HG03060 (cell line): ENCODE data around the gene NCR2.

Experiments used
- ATAC-seq: cut with Tn5 transposase; IDR thresholded peaks from one replicate; pipeline ENCODE4 v1.9.1; 2021; ENCODE audit warnings: low read depth, moderate number of reproducible peaks; ENCODE audit not compliant: unreplicated experiment

NCR2 gene

DNA sequence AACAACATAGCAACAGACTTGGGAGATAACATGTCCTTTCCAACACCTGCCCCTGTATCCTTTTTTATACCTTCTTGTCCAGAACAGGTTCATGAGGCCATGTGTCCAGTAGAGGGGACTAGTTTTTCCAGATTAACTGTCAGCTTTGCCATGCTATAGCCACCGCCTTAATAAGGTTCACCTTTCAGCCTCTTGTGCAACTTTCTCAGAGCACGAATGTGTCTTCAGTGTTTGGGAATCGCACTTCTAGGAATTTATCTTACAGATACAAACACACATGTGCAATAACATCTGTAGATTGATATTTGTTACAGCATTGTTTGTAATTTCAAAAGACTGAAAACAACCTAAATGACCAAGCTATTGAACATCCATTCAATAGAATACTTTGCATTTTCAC is 21.4 kb downstream of the NCR2 start:
- ATAC-seq = no peak

DNA sequence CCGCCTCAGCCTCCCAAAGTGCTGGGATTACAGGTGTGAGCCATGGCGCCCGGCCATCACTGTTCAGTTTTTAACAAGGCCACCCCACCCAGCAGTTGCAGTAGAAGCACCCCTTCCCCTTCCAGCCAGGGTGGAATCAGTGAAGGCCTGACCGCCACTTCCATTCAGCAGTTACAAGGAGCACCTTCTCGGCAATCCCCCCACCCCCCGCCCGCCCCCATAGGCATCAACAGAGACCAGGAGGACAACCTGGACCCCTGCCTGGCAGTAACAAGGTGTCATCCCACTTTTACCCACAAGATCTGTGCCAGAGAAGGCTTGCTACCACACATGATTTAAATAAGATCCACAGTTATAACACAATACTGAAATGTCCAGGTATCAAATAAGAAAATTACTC is 23.1 kb downstream of the NCR2 start:
- no peak for ATAC-seq

DNA sequence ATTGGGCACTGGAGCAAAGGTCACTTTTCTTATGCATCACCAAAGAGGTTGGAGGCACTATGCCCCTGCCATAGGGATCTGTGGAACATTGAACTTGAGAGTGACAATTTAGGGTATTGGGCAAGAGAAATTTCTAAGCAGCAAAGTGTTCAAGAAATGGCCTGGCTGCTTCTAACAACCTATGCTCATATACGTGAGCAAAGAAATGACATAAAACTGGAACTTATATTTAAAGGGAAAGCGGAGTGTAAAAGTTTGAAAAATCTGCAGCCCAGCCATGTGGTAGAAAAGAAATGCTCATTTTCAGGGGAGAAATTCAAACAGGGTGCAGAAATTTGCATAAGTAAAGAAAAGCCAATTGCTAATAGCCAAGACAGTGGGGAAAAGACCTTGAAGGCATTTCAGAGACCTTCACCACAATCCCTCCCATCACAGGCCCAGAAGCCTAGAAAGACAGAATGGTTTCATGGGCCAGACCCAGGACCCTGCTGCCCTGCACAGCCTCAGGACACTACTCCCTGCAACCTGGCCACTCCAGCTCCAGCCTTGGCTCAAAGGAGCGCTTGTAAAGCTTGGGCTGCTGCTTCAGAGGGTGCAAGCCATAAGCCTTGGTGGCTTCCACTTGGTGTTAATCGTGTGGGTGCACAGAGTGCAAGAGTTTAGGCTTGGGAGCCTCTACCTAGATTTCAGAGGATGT is 24.4 kb downstream of the NCR2 start:
- no peak for ATAC-seq

DNA sequence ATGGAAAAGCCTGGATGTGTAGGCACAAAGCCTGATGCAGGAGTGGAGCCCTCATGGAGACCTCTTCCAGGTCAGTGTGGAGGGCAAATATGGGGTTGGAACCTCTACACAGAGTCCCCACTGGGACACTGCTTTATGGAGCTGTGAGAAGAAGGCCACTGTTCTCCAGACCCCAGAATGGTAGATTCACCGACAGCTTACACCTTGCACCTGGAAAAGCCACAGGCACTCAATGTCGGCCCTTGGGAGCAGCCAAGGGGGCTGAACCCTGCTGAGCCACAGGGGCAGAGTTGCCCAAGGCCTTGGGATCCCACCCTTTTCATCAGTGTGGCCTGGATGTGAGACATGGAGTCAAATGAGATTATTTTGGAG is 24.9 kb downstream of the NCR2 start:
- ATAC-seq = no peak

DNA sequence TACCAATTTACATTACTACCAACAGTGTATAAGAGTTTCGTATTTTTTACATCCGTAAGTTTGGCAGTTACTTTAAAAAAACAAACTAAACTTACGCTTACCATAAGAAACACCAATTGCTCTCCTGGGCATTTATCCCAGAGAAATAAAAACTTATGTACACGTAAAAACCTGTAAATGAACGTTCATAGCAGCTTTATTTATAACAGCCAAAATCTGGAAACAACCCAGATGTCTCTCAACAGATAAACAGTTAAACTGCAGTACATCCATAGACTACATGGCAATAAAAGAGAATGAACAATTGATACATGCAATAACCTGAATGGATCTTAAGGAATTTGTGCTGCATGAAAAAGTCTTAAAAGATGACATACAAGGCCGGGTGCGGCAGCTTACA is 30.7 kb downstream of the NCR2 start:
- no peak for ATAC-seq

DNA sequence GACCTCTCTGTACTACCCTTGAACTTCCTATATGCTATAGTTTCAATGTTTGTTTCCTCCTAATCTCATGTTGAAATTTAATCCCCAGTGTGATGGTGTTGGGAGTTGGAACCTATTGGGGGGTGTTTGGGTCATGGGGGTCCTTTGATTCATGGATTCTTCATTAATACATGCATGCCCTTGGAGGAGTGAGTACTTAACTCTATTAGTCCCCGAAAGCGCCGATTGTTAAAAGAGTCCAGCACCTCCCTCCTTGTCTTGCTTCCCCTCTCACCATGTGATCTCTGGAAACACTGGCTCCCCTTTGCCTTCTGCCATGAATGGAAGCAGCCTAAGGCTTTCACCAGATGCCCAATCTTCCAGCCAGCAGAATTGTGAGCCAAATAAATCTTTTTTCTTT is 31.7 kb downstream of the NCR2 start:
- ATAC-seq = no peak

DNA sequence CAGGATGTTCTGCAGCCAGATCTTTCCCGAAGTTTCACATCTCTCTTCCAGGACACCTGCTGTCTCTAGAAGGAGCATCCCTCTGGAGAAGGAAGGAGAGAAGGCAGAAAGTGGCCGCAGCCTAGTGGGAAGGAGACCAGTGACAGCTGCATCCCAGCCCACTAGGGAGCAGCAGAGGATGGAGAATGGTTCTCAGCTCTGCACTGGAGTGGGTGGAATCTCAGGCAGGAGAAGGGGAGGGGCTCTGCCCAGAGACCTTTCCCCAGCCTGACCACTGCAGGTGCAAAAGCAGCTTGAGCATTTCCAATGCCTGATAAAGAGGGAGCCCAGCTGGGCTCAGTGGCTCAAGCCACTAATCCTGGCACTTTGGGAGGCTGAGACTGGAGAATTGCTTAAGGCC is 32.3 kb downstream of the NCR2 start:
- ATAC-seq = no peak

DNA sequence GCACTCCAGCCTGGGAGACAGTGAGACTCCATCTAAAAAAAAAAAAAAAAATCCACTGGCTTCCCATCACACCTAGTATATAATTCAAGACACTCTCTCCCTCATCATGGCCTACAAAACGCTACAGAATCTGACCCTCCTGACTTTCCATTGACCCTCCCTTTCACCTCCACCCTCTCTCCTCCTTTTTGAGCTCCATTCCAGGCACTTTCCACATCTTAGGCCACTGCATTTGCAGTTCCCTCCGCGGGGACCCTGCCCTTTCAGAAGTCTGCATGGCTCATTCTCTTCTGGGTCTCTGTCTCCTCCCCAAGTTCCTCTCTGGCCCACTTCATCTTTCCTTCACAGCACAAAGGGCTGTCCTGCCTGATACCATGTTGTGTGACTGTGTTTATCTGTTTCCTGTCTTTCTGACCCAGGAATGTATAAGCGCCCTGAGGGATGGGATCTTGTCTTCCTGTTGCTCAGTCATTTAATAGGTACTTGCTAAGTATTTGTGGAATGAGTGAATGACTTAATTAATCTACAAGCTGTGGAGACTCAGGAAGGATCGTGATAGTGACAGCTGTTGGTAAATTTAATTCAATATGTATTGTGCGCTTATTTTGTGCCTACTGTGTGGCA is 35.2 kb downstream of the NCR2 start:
- no peak for ATAC-seq

DNA sequence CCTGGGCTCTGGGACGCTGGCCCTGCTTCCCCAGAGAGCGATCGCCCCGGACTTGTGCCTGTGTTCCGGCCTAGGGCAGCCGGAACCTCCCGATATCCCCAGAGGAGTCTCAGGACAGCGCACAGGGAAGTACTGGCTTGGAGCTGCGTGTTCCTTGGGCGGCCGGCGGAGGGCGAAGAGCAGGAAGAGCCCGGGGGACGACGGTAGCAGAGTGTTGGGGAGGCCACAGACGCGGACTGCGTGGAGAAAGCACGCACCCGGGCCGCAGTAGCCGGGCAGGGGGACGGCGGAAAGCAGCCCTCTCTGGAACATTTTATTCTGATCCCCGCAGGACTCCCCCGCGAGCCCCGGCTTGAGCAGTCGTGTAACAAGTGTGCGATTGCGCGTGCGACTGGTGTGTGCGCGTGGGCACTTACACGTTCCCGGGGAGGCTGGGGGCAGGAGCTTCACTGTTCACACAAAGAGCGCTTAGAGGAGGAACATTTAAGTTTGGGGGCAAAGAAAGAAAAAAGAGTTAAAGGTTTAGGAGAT is 36.1 kb downstream of the NCR2 start:
- no peak for ATAC-seq

DNA sequence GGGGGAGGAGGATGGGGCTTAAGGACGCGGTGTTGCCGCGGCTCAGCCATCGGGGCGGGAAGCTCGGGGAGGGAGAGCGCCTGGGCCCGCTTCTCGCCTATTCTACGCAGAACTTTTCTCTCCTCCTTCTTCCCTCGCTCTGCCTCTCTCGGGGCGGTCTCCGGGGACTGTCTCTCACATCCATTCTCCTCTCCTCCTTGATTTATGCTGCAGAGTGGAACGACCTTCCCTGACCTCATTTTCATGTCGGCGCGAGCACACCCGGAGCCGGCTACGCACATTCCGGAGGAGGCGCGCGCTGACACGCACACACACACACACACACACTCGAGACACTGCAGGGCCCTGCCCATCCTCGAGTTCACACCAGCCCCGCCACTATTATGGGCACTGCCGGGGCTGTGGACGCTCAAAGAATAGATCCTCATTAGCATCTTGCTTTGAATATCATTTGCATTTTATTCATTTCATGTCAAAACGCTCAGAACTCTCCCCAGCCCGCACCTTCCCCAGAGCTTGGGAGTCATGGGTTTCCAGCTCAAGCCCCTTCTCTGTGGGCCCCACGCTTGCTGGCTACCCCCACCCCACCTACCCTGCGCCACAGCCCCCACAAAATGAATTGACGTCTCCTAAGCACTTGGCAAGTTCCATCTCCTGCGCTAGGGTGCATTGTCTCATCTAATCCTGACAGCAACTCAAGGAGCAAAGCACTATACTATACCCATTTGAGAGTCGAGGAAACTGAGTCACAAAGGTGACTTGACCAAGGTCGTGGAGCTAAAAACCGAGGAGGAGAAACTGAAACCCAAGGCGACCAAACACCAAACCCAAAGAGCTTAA is 36.8 kb downstream of the NCR2 start:
- ATAC-seq = no peak

DNA sequence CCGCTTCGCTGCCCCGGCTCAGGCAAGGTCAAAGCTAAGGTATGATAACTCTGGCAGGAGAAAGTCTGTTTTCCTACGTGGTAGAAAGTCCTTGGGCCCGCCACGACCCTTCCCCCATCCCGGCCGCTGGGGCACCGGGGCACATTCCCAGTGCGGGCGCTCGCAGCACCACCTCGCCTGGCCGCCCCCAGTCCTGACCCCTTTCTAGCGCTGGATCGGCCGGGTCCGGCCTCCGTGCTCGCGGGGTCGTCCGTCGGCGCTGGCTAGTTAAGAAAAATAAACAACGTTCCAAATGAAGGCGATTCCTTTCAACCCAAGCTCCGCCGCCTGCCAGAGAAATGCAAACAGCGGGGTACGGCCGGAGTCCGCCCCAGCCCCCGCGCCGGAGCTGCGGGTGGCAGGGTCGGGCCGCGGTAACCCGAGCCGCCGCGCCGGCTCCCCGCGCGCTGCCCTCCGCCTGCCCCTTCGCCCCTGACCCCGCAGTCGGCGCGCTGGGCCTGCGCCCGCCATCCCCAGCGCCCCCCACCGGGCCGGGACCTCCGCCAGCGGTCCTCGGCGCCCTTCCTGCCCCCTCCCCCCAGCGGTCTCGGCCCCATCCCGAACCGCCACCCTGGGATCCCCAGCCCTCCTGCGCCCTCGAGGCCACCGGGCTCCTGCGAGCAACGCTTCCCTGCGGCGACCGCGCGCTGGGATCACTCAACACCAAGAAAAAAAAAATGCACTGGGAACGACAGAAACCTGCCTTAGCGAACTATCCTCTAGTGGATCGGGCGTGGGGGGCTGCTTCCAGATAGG is 37.6 kb downstream of the NCR2 start:
- ATAC-seq = no peak

DNA sequence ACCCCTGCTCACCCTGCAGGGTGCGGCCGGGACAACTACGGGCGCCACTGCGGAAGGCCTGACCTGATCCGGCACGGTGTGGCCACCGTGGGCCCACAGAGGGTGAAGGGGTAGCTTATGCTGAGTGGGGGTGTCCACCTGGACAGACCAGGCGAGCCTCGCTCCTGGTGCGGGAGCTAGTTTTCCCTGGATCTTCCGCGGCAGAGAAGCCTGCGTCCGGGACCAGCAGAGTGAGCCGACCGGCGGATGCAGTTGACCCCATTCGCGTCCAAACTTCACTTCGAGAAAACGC is 38.2 kb downstream of the NCR2 start:
- no peak for ATAC-seq

DNA sequence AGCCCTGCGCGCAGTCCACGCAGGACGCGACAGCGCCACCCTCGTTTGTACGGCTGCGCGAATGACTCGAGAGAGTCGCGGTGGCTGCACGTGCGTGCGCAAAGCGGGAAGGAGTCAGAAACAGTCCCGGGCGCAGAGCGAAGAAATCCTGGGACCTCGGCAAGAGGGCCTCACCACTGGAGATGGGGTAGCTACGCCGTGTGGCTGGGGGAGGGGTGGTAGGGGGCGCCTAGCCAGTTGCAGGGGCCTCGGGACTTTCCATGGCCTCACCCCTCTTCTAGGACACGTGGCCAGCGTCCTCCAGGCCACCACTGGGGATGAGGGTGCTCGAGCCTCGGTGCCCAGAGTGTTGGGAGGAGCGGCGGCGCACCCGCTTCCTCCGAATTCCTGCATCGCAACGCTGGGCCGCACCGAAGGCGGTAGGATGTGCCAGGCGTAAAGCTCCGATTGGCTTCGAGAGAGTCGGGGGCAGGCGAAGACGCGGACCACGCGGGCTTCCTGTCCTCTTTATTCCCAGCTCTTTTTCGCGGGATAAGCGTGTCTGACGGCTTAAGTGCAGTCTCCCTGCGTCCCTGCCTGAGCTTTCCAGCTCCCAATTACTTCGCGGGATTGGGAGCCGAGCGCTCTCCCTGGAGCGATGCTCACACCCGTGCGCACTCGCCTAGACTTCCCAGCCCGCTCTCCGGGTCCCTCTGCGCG is 38.7 kb downstream of the NCR2 start:
- ATAC-seq = no peak

DNA sequence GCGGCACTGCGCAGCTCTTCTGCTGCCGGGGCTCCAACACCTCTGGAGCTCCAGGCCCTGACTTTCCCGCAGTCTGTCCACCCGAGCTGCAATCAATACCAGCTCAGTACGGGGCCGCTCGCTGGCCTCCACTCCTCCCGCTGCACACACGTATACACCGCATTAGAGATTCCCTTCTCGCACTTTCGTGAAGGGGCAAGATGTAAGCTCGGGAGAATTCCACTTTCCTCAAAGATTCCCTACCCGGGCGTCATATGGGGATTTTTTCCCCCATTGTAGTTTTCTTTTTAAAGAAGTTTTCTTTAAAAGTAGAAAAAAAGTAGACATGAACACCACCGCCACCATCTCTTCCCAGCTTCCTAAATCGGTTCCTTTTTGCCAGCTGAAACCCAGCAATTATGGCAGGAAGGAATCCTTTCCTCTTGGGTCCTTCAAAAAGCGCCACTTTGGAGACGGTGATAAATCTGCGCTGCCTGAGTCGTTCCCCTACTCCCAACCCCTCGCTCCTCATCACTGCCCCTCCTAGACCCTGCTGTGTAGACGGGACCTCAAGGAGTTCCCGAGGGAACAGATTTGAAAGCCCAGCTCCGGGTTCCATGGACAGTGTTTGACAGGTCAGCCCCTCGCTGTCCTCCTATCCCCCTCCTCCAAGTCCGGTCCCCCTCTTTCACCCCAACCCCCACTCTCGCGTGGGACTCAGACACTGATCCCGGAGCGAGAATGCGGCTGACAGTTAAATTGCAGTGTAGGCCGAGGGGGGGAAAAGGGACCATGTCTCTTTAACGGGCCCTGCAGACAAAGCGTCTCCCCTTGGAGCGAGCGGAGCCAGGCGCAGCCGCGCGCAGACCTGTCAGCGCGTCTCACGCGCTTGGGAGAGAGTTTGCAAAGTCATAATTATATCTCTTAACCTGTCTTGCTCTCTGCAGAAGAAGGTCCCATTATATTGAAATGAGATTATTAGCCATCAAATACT is 39.5 kb downstream of the NCR2 start:
- ATAC-seq = no peak

DNA sequence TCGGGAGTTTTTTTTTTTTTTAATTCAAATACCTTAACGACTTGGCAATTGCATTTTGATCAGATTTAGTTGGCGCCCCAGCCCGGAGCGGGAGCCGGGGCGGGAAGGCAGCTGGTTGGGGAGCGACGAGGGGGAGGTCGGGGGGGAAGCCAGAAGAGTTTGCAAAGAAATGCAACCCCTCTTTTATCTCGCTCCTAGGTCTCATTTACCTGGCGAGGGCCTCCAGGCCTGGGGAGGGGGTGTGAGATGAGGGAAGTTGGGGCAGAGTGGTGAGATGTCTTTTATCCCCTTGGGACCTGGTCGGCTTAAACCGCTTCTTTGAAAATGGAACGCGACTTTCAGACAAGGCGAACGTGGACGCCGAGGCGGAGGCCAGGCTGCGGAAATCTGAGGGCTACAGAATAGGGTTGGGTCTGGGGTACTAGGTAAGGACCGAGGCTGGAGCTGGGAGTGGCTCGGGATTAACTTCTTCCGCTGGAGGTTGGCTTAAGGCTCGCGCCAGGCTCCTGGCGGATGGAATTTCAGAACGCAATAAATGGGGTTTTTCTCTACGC is 40.3 kb downstream of the NCR2 start:
- ATAC-seq = no peak

DNA sequence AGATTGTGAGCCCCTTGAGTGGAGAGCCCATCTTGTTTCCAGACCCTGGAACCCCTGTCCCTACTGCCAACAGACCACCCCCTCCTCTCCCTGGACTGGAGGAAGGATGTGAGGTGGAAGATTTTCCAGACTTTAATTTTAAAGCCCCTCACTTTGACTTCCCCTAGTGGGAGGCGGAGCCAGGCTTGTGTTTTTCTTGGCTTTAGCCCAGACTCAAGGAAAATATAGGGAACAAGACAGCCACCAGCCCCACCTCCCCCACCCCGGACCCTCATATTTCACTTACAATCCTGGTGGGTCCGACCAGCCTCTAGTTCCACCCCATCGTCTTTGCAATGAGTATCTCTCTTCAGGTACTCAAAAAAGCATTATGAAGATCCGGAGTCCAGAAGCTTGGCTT is 40.8 kb downstream of the NCR2 start:
- no peak for ATAC-seq

DNA sequence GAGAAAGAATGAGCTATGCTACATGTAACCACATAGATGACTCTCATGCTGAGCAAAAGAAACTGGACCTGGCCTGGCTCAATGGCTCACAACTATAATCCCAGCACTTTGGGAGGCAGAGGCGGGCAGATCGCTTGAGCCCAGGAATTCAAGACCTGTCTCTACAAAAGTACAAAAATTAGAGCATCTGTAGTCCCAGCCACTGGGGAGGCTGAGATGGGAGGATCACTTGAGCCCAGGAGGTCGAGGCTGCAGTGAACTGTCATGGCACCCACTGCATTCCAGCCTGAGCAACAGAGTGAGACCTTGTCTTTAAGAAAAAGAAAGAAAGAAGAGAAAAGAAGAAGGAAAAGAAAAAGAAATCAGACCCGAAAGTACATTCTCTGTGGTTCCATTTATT is 41.7 kb downstream of the NCR2 start:
- ATAC-seq = no peak

DNA sequence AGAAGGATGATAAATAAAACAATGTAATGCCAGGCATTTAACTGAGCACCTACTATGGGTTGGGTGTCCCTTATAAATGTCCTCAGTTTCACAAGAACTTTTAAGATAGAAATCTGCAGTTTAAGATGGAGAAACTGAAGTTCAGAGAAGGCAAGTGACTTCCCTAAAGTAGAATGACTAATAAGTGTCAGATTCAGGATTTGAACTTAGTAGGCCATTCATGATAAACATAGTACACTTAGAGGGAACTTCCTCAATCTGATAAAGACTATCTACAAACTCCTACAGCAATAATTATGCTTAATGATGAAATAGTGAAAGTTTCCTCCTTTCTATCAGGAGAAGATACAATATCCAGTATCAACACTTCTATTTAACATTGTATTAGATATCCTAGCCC is 43.9 kb downstream of the NCR2 start:
- ATAC-seq = no peak

DNA sequence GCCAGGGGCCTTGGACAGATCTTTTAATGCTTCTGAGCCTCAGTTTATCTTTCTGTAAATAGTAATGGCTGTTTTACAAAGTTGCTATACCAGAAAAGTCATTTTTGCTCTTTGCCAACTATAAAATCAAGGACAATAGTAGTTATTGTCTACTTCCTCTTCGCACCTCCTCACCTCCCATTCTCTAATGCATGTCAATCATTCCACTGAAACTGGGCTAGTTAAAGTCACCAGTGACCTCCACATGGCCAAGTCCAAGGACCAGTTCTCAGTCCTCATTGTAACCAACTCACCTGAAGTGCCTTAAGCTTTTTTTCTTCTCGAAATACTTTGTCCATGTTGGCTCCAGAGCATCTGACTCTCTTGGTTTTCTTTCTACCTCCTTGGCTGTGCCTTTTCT is 51.2 kb downstream of the NCR2 start:
- ATAC-seq = no peak
